ENCODE measurements around the gene SPR.

The SPR gene

DNA sequence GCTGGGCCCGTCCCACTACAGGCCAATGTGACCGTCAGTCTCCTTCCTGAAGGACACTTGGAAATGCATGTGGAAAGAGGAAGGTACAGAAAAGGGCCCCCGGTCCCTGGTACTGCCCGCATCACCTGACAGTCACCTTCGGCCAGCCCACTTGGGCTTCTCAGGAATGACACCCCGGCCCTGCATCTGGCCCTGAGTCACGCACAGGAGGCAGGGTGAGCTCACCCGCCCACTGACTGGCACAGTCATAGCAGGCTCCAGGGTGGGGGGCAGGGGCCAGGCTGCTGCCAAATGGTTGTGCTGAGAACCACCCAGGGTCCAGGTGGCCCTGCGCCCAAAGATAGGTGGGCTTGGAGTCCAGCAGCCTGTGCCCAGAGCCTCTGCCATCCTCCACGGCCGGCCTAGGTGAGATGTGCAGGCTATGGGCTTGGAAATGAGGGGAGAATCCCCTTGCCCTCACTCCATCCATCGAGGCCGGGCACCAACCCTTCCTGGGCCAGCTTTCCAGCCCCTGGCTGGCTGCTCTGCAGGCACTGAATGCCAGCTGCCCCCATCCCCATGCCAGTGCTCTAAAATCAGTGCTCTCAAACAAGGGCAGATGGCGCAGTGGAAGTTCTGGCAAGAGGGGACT is 44.2 kb downstream of the SPR start:
- DNase-seq (ENCODE audit: low read depth), result no peak

GRCh38 chr2:72932045-72932740 is 45.0 kb downstream of the SPR start:
- no peak for DNase-seq (ENCODE audit: low read depth)

DNA sequence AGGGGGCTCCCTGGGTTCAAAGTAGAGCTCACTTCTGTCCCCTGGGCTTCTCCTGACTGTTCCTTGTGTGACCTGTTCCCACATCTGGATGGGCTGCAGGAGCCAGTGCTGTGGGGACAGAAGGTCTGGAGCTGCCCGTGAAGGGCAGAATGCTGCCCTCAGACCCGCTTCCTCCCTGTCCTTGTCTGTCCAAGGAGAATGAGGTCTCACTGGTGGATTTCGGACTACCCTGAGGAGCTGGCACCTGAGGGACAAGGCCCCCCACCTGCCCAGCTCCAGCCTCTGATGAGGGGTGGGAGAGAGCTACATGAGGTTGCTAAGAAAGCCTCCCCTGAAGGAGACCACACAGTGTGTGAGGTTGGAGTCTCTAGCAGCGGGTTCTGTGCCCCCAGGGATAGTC is 45.6 kb downstream of the SPR start:
- no peak for DNase-seq (ENCODE audit: low read depth)

DNA sequence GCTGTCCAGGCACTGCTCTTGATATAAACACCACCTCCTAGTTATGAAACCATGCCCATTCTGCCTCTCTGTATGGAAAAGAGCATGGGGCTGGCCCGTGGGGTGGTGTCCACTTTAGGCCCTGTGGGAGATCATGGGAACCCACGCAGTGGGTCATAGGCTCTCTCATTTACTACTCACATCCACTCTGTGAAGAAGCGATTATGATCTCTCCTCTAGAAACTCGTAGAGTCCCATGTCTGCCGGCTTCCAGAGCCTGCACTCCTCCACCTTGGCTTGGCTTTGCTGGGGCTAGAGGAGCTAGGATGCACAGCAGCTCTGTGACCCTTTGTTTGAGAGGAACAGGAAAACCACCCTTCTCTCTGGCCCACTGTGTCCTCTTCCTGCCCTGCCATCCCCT is 46.0 kb downstream of the SPR start:
- no peak for DNase-seq (ENCODE audit: low read depth)

- DNase-seq (ENCODE audit: low read depth), result no peak
These were observed 46.5 kb downstream of the SPR start for GRCh38 chr2:72933646-72934151.

- DNase-seq (ENCODE audit: low read depth), result no peak
These were observed 47.7 kb downstream of the SPR start for GRCh38 chr2:72934683-72935610.

DNA sequence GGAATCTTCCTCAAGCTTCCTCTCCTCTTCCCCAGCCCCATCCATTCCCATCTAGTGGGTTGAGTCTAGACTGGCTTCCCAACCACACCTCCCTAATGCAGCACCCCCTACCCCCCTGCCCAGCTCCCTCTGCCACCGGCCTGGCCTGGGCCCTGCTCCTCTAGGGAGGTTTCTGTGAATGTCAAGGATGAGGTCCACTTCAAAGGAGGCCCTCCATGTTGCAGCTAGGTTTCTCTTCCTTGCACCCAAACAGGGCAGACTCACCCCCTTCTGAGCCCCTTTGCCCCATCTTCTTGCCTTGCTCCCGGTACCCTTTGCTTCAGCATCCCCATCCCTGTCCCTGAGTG is 48.4 kb downstream of the SPR start:
- no peak for DNase-seq (ENCODE audit: low read depth)

- no peak for DNase-seq (ENCODE audit: low read depth)
These were observed 49.6 kb downstream of the SPR start for GRCh38 chr2:72936660-72937355.

GRCh38 chr2:72937356-72937669 is 50.1 kb downstream of the SPR start:
- no peak for DNase-seq (ENCODE audit: low read depth)

GRCh38 chr2:72938455-72938854 is 51.2 kb downstream of the SPR start:
- DNase-seq (ENCODE audit: low read depth), result no peak

- no peak for DNase-seq (ENCODE audit: low read depth)
These were observed 53.2 kb downstream of the SPR start for GRCh38 chr2:72940361-72940760.

- DNase-seq (ENCODE audit: low read depth), result no peak
These were observed 53.6 kb downstream of the SPR start for GRCh38 chr2:72940786-72941185.
